ENCODE measurements around the gene FDXACB1. TPM values are rescaled to one million over a fixed set of nuclear protein-coding genes. Genes with fewer than 3 reads are reported as not detected.

The FDXACB1 gene
- total and polyA plus RNA-seq, 9 of the 15 experiments (the other 6 are each of a cell fraction or from before 2014, with no cell fraction given), result 3.2 to 7.5 (median 5.3) TPM

DNA sequence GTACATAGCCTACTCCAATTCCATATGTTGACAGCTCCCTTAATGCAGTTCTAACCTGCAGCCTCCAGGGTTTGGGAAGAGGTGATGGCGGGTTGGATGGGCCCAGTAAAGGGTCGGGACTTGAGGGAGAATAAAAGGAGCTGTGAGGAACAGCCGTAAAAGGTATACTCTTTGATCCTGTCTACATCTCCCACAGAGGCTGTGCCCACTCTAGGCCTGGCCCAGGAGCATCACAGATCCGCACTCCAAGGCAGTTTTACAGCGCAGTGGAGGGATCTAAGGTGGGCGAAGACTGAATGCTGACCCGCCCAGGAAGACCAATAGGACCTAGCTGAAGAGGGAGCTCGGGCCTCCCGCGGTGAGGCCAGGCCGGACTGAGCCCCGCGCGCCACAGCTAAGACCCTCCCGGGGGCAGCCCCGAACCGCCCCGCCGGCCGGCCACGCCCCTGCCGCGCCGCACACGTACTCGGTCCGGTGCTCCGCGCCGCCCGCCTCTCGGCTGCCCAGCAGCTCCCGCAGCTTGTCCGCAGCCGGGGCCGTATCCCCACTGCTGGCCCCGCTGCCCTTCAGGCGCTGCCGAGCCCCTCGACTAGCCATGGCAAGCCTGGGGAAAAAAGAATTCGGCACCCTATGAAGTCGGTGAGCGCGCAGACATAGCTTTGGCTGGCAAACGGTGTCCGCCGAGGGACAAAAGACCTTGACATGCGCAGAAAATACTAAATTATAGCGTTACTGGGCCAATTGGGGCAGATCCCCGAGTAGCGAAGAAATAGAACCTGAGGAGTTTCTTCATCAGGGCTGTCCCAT, 7.9 kb downstream of the FDXACB1 start, which contains the start of gene ALG9 (continued):
- TF ChIP-seq ZNF384 (IDR thresholded peaks at IDR 0.05; ENCODE audit: low read depth, low read length) (0 out of 2 replicates have a peak, but pooled peaks have one; percentile 12), FOXA1 (IDR thresholded peaks at IDR 0.05; ENCODE audit: borderline replicate concordance) (no peak), PCBP2 (IDR thresholded peaks at IDR 0.05; ENCODE audit: low read depth, low read length, poor library complexity, severe bottlenecking) (no peak), NUFIP1 (IDR thresholded peaks at IDR 0.05; ENCODE audit: partially characterized antibody) (no peak), C11orf30 (IDR thresholded peaks at IDR 0.05; ENCODE audit: low read depth) (peak; percentile 59; the same call in 1 of the 2 replicates), ZNF778 (CRISPR knock-in tag; IDR thresholded peaks at IDR 0.05) (no peak), SMAD1 (IDR thresholded peaks at IDR 0.05; ENCODE audit: low read depth, low read length, partially characterized antibody) (no peak), EWSR1 (IDR thresholded peaks at IDR 0.05; ENCODE audit: borderline replicate concordance, low read depth, partially characterized antibody) (no peak), CAMTA2 (CRISPR knock-in tag; conservative IDR thresholded peaks at IDR 0.05) (0 out of 2 replicates have a peak, but pooled peaks have one; percentile 56), PHB2 (IDR thresholded peaks at IDR 0.05; ENCODE audit: low read depth) (no peak), STAT5A (IDR thresholded peaks at IDR 0.05; ENCODE audit: borderline replicate concordance, low read length) (no peak), EP400 (IDR thresholded peaks at IDR 0.05) (peak; percentile 73), PYGO2 (tag; IDR thresholded peaks at IDR 0.05) (no peak), ZKSCAN1 (IDR thresholded peaks at IDR 0.05; ENCODE audit: low read depth, low read length) (no peak), DACH1 (IDR thresholded peaks at IDR 0.05; ENCODE audit: partially characterized antibody) (peak; percentile 10), ESRRB (CRISPR knock-in tag; IDR thresholded peaks at IDR 0.05; ENCODE audit: borderline replicate concordance) (no peak), KLF16 (IDR thresholded peaks at IDR 0.05) (peak; percentile 68), ZNF764 (CRISPR knock-in tag; IDR thresholded peaks at IDR 0.05; ENCODE audit: low read depth) (no peak), CBX8 (IDR thresholded peaks at IDR 0.05; ENCODE audit: borderline replicate concordance, extremely low read depth, low read depth, low read length, poor library complexity, severe bottlenecking) (no peak), SIRT6 (IDR thresholded peaks at IDR 0.05; ENCODE audit: low read depth, low read length) (no peak)
- TF ChIP-seq, protein P1, sequence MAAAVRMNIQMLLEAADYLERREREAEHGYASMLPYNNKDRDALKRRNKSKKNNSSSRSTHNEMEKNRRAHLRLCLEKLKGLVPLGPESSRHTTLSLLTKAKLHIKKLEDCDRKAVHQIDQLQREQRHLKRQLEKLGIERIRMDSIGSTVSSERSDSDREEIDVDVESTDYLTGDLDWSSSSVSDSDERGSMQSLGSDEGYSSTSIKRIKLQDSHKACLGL (CRISPR knock-in tag; IDR thresholded peaks at IDR 0.05; ENCODE audit: borderline replicate concordance, poor library complexity, severe bottlenecking), result peak; percentile 2
- TF ChIP-seq, protein P2, sequence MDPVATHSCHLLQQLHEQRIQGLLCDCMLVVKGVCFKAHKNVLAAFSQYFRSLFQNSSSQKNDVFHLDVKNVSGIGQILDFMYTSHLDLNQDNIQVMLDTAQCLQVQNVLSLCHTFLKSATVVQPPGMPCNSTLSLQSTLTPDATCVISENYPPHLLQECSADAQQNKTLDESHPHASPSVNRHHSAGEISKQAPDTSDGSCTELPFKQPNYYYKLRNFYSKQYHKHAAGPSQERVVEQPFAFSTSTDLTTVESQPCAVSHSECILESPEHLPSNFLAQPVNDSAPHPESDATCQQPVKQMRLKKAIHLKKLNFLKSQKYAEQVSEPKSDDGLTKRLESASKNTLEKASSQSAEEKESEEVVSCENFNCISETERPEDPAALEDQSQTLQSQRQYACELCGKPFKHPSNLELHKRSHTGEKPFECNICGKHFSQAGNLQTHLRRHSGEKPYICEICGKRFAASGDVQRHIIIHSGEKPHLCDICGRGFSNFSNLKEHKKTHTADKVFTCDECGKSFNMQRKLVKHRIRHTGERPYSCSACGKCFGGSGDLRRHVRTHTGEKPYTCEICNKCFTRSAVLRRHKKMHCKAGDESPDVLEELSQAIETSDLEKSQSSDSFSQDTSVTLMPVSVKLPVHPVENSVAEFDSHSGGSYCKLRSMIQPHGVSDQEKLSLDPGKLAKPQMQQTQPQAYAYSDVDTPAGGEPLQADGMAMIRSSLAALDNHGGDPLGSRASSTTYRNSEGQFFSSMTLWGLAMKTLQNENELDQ (CRISPR knock-in tag; IDR thresholded peaks at IDR 0.05; ENCODE audit: borderline replicate concordance), result no peak
- TF ChIP-seq, protein P3, sequence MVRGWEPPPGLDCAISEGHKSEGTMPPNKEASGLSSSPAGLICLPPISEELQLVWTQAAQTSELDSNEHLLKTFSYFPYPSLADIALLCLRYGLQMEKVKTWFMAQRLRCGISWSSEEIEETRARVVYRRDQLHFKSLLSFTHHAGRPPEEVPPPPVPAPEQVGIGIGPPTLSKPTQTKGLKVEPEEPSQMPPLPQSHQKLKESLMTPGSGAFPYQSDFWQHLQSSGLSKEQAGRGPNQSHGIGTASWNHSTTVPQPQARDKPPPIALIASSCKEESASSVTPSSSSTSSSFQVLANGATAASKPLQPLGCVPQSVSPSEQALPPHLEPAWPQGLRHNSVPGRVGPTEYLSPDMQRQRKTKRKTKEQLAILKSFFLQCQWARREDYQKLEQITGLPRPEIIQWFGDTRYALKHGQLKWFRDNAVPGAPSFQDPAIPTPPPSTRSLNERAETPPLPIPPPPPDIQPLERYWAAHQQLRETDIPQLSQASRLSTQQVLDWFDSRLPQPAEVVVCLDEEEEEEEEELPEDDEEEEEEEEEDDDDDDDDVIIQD (CRISPR knock-in tag; IDR thresholded peaks at IDR 0.05), result no peak
- TF ChIP-seq, protein P4, sequence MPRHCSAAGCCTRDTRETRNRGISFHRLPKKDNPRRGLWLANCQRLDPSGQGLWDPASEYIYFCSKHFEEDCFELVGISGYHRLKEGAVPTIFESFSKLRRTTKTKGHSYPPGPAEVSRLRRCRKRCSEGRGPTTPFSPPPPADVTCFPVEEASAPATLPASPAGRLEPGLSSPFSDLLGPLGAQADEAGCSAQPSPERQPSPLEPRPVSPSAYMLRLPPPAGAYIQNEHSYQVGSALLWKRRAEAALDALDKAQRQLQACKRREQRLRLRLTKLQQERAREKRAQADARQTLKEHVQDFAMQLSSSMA (CRISPR knock-in tag; IDR thresholded peaks at IDR 0.05), result no peak

All from K562 (cell line).